OCI-LY3 (cell line): Measurements from ENCODE around the gene POLR2H.
A peak's percentile ranks its signal among the peaks of the same experiment; 100 is the strongest.

Source experiments
- H2AFZ ChIP-seq: fragments of 200-600, 300-600 bp; shearing (Covaris generic); 2 replicates; pipeline ENCODE4 v1.6.0; 2014; ENCODE audit warnings: antibody characterized with exemption, low read depth, low read length
- H3K27ac ChIP-seq: fragments of 200-600, 300-600 bp; sonication (generic); 2 replicates; pipeline ENCODE4 v1.5.1; 2014; ENCODE audit warnings: mild to moderate bottlenecking, low read length, moderate library complexity, mixed read lengths
- H3K27me3 ChIP-seq: fragments of 200-600, 300-600 bp; sonication (generic); 2 replicates; pipeline ENCODE4 v1.6.1; 2014; ENCODE audit warnings: low read depth, low read length, mixed read lengths
- H3K36me3 ChIP-seq: fragments of 200-600, 300-600 bp; sonication (generic); replicated peaks from 2 replicates; pipeline ENCODE3; 2014; ENCODE audit warnings: low read depth, low read length, mixed read lengths
- H3K4me1 ChIP-seq: fragments of 300-600, 200-600 bp; sonication (generic); 2 replicates; pipeline ENCODE4 v1.6.1; 2014; ENCODE audit warnings: low read length, mixed read lengths
- H3K4me2 ChIP-seq: fragments of 200-600, 300-600 bp; sonication (generic); 2 replicates; pipeline ENCODE4 v1.6.1; 2014; ENCODE audit warnings: low read length, mixed read lengths
- H3K4me3 ChIP-seq: fragments of 300-600, 200-600 bp; sonication (generic); 2 replicates; pipeline ENCODE4 v1.5.1; 2014; ENCODE audit warnings: antibody characterized with exemption, mild to moderate bottlenecking, low read length, moderate library complexity
- H3K79me2 ChIP-seq: fragments of 300-600, 200-600 bp; shearing (Covaris generic); 2 replicates; pipeline ENCODE4 v1.6.1; 2014; ENCODE audit warnings: mild to moderate bottlenecking, low read length, mixed read lengths
- H3K9ac ChIP-seq: fragments of 300-600, 200-600 bp; shearing (Covaris generic); 2 replicates; pipeline ENCODE4 v1.6.0; 2014; ENCODE audit warnings: mild to moderate bottlenecking, low read length, moderate library complexity
- H3K9me3 ChIP-seq: fragments of 200-600, 300-600 bp; shearing (Covaris generic); 2 replicates; pipeline ENCODE4 v1.6.1; 2014; ENCODE audit warnings: low read length, mixed read lengths; ENCODE audit not compliant: insufficient read depth
- H4K20me1 ChIP-seq: fragments of 200-600, 300-600 bp; sonication (generic); 2 replicates; pipeline ENCODE4 v1.6.1; 2016; ENCODE audit warnings: low read length, mixed read lengths; ENCODE audit not compliant: insufficient read depth
- EZH2phosphoT487 ChIP-seq: fragments of 200-600 bp; shearing (Covaris generic); IDR thresholded peaks from 2 replicates; pipeline ENCODE4 v1.6.1; 2018; ENCODE audit warnings: antibody characterized with exemption, mixed run types, low read depth
- TF ChIP-seq, protein P1 (sequence below): fragments of 200-600, 300-600 bp; sonication (generic); IDR thresholded peaks from 2 replicates; pipeline ENCODE4 v1.5.1; 2014; ENCODE audit warnings: antibody characterized with exemption, low read length, low read depth

POLR2H gene

DNA sequence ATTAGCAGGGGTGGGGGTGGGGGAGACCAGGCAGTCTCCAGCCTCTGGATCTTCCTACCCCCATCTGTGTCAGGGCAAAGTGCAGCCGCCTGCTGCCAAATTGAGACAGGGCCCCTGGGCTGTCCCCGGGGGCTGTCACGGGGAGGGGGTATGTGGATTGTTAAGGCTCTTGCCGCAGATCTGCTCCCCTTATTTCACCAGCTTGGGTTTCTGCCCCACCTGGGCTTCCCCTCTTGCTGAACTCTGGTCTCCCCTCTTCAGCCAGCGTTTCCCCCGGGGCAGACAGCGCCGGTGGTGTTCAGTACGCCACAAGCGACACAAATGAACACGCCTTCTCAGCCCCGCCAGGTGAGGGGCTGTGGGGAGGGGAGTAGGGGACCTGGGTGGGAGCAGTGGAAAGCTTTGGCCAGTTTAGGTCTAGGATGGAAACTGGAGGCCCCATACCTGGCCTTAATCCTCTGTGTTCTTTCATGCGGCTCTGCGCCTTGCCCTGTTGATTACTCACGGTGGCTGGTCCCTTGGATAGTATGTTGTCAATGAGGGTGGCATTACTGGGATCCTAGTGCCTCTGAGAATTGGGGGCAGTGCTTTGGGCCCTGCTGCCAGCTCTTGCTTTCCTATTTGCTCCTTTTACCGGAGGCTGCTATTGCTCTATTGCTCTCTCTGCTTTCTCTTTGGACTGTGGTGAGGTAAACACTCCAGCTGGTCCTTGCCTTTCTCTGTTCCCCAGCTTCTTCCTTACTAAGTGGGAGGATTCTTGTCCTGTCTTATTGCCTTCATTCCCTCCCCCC lies 45.4 kb upstream of the POLR2H start:
- H3K4me1 ChIP-seq: peaks cover 19% of the 10 kb centered on the region
- peaks cover 45% of the 10 kb centered on the region for H3K36me3 ChIP-seq
- H3K79me2 ChIP-seq: peaks cover 65% of the 10 kb centered on the region

DNA sequence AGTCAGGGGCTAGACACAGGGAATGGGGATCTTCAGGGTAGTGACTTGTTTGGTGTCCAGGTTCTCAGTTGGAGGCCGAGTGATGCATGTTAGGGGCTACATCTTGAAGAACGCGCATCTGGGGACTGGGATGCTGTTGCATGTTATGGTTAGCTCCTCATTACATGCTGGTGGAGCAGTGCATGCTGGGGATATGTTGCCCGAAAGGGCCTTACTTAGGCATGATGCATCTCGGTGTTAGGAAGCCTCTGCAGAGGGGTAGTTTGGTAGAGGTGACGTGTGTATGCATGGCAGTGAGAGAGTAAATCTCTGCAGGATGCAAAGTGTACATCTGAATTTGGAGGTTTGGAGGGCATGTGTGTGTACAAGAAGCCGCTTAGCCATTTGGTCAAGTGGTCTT lies 44.7 kb upstream of the POLR2H start:
- Histone ChIP-seq H3K4me3 (peak overlapping the region; percentile 98), H3K4me2 (peak overlapping the region; percentile 88), H3K79me2 (peaks cover 72% of the 10 kb centered on the region), H3K9me3 (no peaks in the 10 kb centered on the region), H3K36me3 (peaks cover 52% of the 10 kb centered on the region), H3K27me3 (no peaks in the 10 kb centered on the region), H2AFZ (no peak overlapping the region), H3K27ac (no peak overlapping the region), H3K9ac (no peak overlapping the region), H4K20me1 (peaks cover 62% of the 10 kb centered on the region), H3K4me1 (peaks cover 19% of the 10 kb centered on the region)
- TF ChIP-seq, protein P1, sequence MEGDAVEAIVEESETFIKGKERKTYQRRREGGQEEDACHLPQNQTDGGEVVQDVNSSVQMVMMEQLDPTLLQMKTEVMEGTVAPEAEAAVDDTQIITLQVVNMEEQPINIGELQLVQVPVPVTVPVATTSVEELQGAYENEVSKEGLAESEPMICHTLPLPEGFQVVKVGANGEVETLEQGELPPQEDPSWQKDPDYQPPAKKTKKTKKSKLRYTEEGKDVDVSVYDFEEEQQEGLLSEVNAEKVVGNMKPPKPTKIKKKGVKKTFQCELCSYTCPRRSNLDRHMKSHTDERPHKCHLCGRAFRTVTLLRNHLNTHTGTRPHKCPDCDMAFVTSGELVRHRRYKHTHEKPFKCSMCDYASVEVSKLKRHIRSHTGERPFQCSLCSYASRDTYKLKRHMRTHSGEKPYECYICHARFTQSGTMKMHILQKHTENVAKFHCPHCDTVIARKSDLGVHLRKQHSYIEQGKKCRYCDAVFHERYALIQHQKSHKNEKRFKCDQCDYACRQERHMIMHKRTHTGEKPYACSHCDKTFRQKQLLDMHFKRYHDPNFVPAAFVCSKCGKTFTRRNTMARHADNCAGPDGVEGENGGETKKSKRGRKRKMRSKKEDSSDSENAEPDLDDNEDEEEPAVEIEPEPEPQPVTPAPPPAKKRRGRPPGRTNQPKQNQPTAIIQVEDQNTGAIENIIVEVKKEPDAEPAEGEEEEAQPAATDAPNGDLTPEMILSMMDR: no peak
- TF ChIP-seq EZH2phosphoT487: no peak

More for the DNA sequence above, 45.4 kb upstream of the POLR2H start:
- no peak overlapping the region for H2AFZ ChIP-seq
- peak overlapping the region; percentile 96 for H3K9ac ChIP-seq
- H4K20me1 ChIP-seq: peaks cover 57% of the 10 kb centered on the region
- H3K27me3 ChIP-seq: no peaks in the 10 kb centered on the region
- no peaks in the 10 kb centered on the region for H3K9me3 ChIP-seq
- peak overlapping the region; percentile 88 for H3K4me2 ChIP-seq
- H3K27ac ChIP-seq: peak overlapping the region; percentile 69; the same call in 1 of the 2 replicates
- peak overlapping the region; percentile 98 for H3K4me3 ChIP-seq
- TF ChIP-seq EZH2phosphoT487: no peak
- TF ChIP-seq, protein P1: no peak

DNA sequence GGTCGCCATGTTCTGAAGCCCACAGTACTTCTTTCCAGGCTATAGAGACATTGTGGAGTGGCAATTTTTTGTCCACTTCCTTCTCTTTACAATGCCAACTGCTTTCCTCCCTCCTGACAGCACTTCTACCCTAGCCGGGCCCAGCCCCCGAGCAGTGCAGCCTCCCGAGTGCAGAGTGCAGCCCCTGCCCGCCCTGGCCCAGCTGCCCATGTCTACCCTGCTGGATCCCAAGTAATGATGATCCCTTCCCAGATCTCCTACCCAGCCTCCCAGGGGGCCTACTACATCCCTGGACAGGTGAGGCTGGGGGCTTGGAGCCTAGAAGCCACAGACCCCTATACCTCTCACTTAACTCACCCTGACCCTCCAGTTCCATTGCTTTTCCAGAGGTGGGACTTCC lies 44.3 kb upstream of the POLR2H start:
- Histone ChIP-seq H2AFZ (no peak overlapping the region), H3K4me1 (peaks cover 19% of the 10 kb centered on the region), H3K4me3 (no peak overlapping the region), H4K20me1 (peaks cover 65% of the 10 kb centered on the region), H3K9ac (no peak overlapping the region), H3K79me2 (peaks cover 74% of the 10 kb centered on the region), H3K27me3 (no peaks in the 10 kb centered on the region), H3K27ac (no peak overlapping the region), H3K9me3 (no peaks in the 10 kb centered on the region), H3K36me3 (peaks cover 56% of the 10 kb centered on the region), H3K4me2 (peak overlapping the region; percentile 88; the same call in 1 of the 2 replicates)
- TF ChIP-seq, protein P1: no peak
- TF ChIP-seq EZH2phosphoT487: no peak

DNA sequence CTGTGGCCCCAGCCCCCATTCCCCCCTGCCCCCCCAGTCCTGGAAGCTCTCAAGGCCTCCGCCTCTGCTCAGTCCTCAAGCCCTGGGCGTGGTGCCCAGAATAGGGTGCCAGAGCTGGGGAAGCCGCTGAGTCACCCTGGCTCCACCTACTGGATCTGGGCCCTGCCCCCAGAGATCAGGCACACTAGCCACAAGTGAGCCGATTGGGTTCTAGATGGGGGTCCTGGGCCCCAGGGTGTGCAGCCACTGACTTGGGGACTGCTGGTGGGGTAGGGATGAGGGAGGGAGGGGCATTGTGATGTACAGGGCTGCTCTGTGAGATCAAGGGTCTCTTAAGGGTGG lies 41.4 kb upstream of the POLR2H start:
- Histone ChIP-seq H3K27ac (no peak overlapping the region), H4K20me1 (peaks cover 73% of the 10 kb centered on the region), H3K79me2 (peaks cover 88% of the 10 kb centered on the region), H2AFZ (no peak overlapping the region), H3K9ac (no peak overlapping the region), H3K27me3 (no peaks in the 10 kb centered on the region), H3K4me1 (peaks cover 16% of the 10 kb centered on the region), H3K4me2 (no peak overlapping the region), H3K36me3 (peaks cover 83% of the 10 kb centered on the region), H3K9me3 (no peaks in the 10 kb centered on the region), H3K4me3 (no peak overlapping the region)
- TF ChIP-seq EZH2phosphoT487: no peak
- TF ChIP-seq, protein P1: no peak
